HPDE6-E6E7 (cell line): ENCODE measurements around the gene IL22RA1.

Source experiments
- DNase-seq: peaks from one replicate; pipeline ENCODE4 v3.0.0; 2011; ENCODE audit warnings: missing footprints; ENCODE audit errors: extremely low spot score

IL22RA1 gene

GRCh38 chr1:24114753-24115152 lies 28.2 kb downstream of the IL22RA1 start:
- DNase-seq = no peak

- DNase-seq = no peak
Observed at GRCh38 chr1:24113641-24114033, 29.3 kb downstream of the IL22RA1 start.

- DNase-seq = peak; percentile 67
Observed at GRCh38 chr1:24111996-24112779, 30.8 kb downstream of the IL22RA1 start, which contains the start of gene MYOM3. TSS of gene MYOM3 (minus strand) at chr1:24112135. CDS start at chr1:24108636, 3,499 bp downstream.

- peak; percentile 22 for DNase-seq
Observed at GRCh38 chr1:24111262-24111995, 31.5 kb downstream of the IL22RA1 start.

GRCh38 chr1:24110642-24111261 lies 32.2 kb downstream of the IL22RA1 start:
- no peak for DNase-seq

- DNase-seq = no peak
Observed at GRCh38 chr1:24109686-24110475, 33.1 kb downstream of the IL22RA1 start.

- DNase-seq = no peak
Observed at GRCh38 chr1:24109166-24109483, 33.8 kb downstream of the IL22RA1 start.

GRCh38 chr1:24108334-24109165 lies 34.4 kb downstream of the IL22RA1 start:
- peak; percentile 93 for DNase-seq

GRCh38 chr1:24107462-24108138 lies 35.3 kb downstream of the IL22RA1 start:
- peak; percentile 35 for DNase-seq

- no peak for DNase-seq
Observed at GRCh38 chr1:24105368-24106160, 37.4 kb downstream of the IL22RA1 start.

- DNase-seq = no peak
Observed at GRCh38 chr1:24104854-24105253, 38.1 kb downstream of the IL22RA1 start.

- no peak for DNase-seq
Observed at GRCh38 chr1:24103879-24104278, 39.1 kb downstream of the IL22RA1 start.

GRCh38 chr1:24103408-24103807 lies 39.5 kb downstream of the IL22RA1 start:
- DNase-seq = no peak

GRCh38 chr1:24102961-24103360 lies 40.0 kb downstream of the IL22RA1 start:
- DNase-seq = no peak

GRCh38 chr1:24101796-24102586 lies 40.9 kb downstream of the IL22RA1 start:
- DNase-seq = no peak

GRCh38 chr1:24100945-24101737 lies 41.8 kb downstream of the IL22RA1 start:
- DNase-seq = no peak

GRCh38 chr1:24098943-24099638 lies 43.8 kb downstream of the IL22RA1 start:
- DNase-seq = no peak
